GM19193 (cell line): ENCODE data around the gene SLC10A1.

Experiments
- POLR2A ChIP-seq: IDR thresholded peaks from 4 replicates; pipeline ENCODE4 v1.6.1; 2011; ENCODE audit not compliant: insufficient read depth, insufficient read length; ENCODE audit errors: extremely low read depth

SLC10A1 gene

GRCh38 chr14:69815556-69815955 is 18.5 kb upstream of the SLC10A1 start:
- TF ChIP-seq POLR2A = no peak

GRCh38 chr14:69814397-69814796 is 17.4 kb upstream of the SLC10A1 start:
- TF ChIP-seq POLR2A = no peak

GRCh38 chr14:69812711-69813110 is 15.7 kb upstream of the SLC10A1 start:
- TF ChIP-seq POLR2A = no peak

- TF ChIP-seq POLR2A = no peak
Measured at GRCh38 chr14:69811868-69812252, 14.8 kb upstream of the SLC10A1 start.

GRCh38 chr14:69811227-69811867 is 14.3 kb upstream of the SLC10A1 start:
- TF ChIP-seq POLR2A = no peak

- no peak for TF ChIP-seq POLR2A
Measured at GRCh38 chr14:69808919-69809808, 12.1 kb upstream of the SLC10A1 start.

- TF ChIP-seq POLR2A = no peak
Measured at GRCh38 chr14:69807192-69807591, 10.2 kb upstream of the SLC10A1 start.

GRCh38 chr14:69804902-69805301 is 7.9 kb upstream of the SLC10A1 start:
- no peak for TF ChIP-seq POLR2A

- TF ChIP-seq POLR2A = no peak
Measured at GRCh38 chr14:69803753-69804152, 6.7 kb upstream of the SLC10A1 start.

GRCh38 chr14:69798339-69798735 is 1.3 kb upstream of the SLC10A1 start:
- TF ChIP-seq POLR2A = no peak

- no peak for TF ChIP-seq POLR2A
Measured at GRCh38 chr14:69797573-69798338, 715 bp upstream of the SLC10A1 start.

- TF ChIP-seq POLR2A = no peak
Measured at GRCh38 chr14:69795691-69796090, 1.4 kb downstream of the SLC10A1 start.

- no peak for TF ChIP-seq POLR2A
Measured at GRCh38 chr14:69794791-69795190, 2.2 kb downstream of the SLC10A1 start.

GRCh38 chr14:69792887-69793421 is 4.1 kb downstream of the SLC10A1 start:
- no peak for TF ChIP-seq POLR2A

GRCh38 chr14:69789118-69789640 is 7.9 kb downstream of the SLC10A1 start:
- no peak for TF ChIP-seq POLR2A
